Activated T-cell treated with anti-CD3 and anti-CD28 coated beads for 48 hours (primary cell): ENCODE results near the gene GAGE13.
"Not testable (repeated sequence)": the region's sequence is repeated elsewhere in the genome, so short reads cannot be mapped to it uniquely, and the experiment has no call there.

Experiments
- DNase-seq: peaks from one replicate; pipeline ENCODE4 v3.0.0-alpha.2; 2020; ENCODE audit warnings: low read depth

GAGE13 gene

GRCh38 chrX:49331841-49332240, 459 bp downstream of the GAGE13 start:
- DNase-seq = not testable (repeated sequence)

- not testable (repeated sequence) for DNase-seq
Observed at GRCh38 chrX:49341449-49341848, 10.1 kb downstream of the GAGE13 start.

GRCh38 chrX:49344496-49345175, 13.3 kb downstream of the GAGE13 start:
- not testable (repeated sequence) for DNase-seq

- not testable (repeated sequence) for DNase-seq
Observed at GRCh38 chrX:49345402-49345801, 14.0 kb downstream of the GAGE13 start.

- DNase-seq = not testable (repeated sequence)
Observed at GRCh38 chrX:49346150-49346549, 14.8 kb downstream of the GAGE13 start.
